Astrocyte of the cerebellum (primary cell): ENCODE measurements around the gene VAT1L.
"Not testable (repeated sequence)": the region's sequence is repeated elsewhere in the genome, so short reads cannot be mapped to it uniquely, and the experiment has no call there.

ENCODE experiments used
- DNase-seq: peaks from one replicate; pipeline ENCODE4 v3.0.0-alpha.2; 2011; ENCODE audit warnings: low read depth
- H3K4me3 ChIP-seq: 2 replicates; pipeline ENCODE4 v1.5.1; 2011; ENCODE audit warnings: mild to moderate bottlenecking, low read depth, low read length, moderate library complexity
- in situ Hi-C: cut with HindIII; loops from 2 replicates; pipeline ENCODE4 v1.10.0; 2017; ENCODE audit warnings: low sequenced_read_pairs
- TF ChIP-seq, protein P1 (sequence below): IDR thresholded peaks from 2 replicates; pipeline ENCODE4 v1.5.1; 2012; ENCODE audit warnings: low read length, low read depth, moderate library complexity, mild to moderate bottlenecking; ENCODE audit errors: missing control alignments

The VAT1L gene

GRCh38 chr16:77975942-77976341, 187.6 kb downstream of the VAT1L start:
- TF ChIP-seq, protein P1, sequence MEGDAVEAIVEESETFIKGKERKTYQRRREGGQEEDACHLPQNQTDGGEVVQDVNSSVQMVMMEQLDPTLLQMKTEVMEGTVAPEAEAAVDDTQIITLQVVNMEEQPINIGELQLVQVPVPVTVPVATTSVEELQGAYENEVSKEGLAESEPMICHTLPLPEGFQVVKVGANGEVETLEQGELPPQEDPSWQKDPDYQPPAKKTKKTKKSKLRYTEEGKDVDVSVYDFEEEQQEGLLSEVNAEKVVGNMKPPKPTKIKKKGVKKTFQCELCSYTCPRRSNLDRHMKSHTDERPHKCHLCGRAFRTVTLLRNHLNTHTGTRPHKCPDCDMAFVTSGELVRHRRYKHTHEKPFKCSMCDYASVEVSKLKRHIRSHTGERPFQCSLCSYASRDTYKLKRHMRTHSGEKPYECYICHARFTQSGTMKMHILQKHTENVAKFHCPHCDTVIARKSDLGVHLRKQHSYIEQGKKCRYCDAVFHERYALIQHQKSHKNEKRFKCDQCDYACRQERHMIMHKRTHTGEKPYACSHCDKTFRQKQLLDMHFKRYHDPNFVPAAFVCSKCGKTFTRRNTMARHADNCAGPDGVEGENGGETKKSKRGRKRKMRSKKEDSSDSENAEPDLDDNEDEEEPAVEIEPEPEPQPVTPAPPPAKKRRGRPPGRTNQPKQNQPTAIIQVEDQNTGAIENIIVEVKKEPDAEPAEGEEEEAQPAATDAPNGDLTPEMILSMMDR: no peak
- DNase-seq: no peak
- in situ Hi-C loops: no loop called here
- no peak overlapping the region for H3K4me3 ChIP-seq

DNA sequence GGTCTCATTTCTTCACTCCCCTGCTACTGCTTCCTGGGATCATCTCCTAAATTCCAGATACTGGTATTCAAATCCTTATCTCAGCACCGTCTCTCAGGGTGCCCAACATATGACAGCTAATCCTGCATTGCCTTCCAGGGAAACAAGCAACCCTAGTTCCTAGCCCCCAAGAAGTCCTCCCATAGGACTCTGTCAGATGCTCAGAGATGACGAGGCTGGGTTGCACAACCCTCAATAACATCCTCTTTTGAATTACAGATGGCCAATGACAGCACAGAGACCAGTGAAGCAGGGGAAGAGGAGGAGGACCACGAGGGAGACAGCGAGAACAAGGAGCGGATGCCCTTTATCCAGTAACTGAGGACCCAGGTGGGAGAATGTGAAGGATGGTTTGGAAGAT, 189.0 kb downstream of the VAT1L start:
- no peak overlapping the region for H3K4me3 ChIP-seq
- in situ Hi-C loops: no loop called here
- TF ChIP-seq, protein P1: no peak
- DNase-seq: no peak

GRCh38 chr16:77985111-77985510, 196.7 kb downstream of the VAT1L start:
- TF ChIP-seq, protein P1: no peak
- DNase-seq: no peak
- no peak overlapping the region for H3K4me3 ChIP-seq
- in situ Hi-C loops: no loop called here

- no peak for DNase-seq
- in situ Hi-C loops: no loop called here
- no peak overlapping the region for H3K4me3 ChIP-seq
- TF ChIP-seq, protein P1: no peak
Measured at GRCh38 chr16:77986011-77986740, 197.8 kb downstream of the VAT1L start.

DNA sequence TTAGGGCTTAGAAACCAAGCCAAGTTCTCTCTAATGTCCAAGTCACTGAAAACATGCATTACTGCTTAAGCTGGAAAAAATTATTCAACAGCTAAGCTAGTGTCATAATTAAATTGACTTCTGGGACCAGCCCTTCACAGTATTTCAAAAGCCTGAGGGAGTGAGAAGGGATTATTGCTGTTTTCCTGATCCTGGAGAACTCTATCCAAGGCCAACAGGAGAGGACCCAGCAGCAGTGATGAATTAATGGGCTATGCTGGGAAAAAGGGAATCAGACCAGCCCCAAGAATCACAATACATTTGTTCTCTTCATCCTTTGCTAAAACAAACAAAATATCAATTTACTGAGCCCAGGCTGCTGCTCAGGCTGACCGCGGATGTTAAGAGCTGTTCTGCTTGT, 199.4 kb downstream of the VAT1L start:
- no peak overlapping the region for H3K4me3 ChIP-seq
- DNase-seq: no peak
- TF ChIP-seq, protein P1: no peak
- in situ Hi-C loops: no loop called here

GRCh38 chr16:77989846-77990245, 201.5 kb downstream of the VAT1L start:
- DNase-seq: no peak
- in situ Hi-C loops: no loop called here
- H3K4me3 ChIP-seq: no peak overlapping the region
- TF ChIP-seq, protein P1: no peak

DNA sequence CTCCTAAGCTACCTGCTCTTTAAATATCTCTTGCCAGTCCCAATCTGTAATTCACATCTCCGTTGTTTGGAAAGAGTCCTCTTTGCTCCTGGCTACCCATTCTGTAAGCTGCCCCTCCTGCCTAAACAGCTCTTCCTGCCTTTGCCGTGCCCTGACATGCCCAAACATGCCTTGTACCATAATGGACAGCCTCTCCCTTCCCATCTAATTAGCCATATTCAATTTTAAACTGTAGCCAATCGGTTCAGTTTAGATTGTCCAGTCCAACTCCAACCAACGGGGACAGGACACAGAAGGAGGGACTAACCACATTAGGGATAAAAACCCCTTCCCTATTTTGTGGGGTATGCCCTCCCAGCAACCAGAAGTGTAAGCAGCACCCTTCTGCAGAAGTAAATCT, 203.3 kb downstream of the VAT1L start:
- H3K4me3 ChIP-seq: no peak overlapping the region
- in situ Hi-C loops: no loop called here
- DNase-seq: no peak
- TF ChIP-seq, protein P1: no peak

DNA sequence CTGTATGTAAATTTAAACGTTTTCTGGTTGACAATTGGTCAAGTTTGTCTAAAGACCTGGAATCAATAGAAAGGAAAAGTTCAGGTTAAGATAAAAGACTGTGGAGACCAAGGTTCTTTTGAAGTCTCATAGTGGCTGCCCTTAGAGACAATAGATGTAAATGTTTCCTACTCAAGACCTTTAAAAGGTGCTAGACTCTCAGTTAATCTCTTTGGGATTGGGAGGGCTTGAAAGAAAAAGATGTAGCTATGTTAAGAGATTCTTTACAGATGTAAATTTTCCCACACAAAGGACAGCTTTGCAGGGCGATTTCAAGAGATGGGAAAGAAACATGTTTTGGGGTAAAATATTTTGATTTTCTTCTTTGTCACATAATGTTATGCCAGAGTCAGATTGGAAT, 204.0 kb downstream of the VAT1L start:
- in situ Hi-C loops, H3K4me3 ChIP-seq, DNase-seq: not testable (repeated sequence)
